GM12872 (cell line): Measurements from ENCODE around the gene CAPZA1.

ENCODE experiments used
- CTCF ChIP-seq: IDR thresholded peaks from 3 replicates; pipeline ENCODE4 v1.5.1; 2011; ENCODE audit warnings: low read depth, mild to moderate bottlenecking, low read length, moderate library complexity; ENCODE audit not compliant: insufficient read depth

Gene CAPZA1

GRCh38 chr1:112633628-112634027, 14.0 kb downstream of the CAPZA1 start:
- no peak for TF ChIP-seq CTCF

GRCh38 chr1:112634367-112634766, 14.7 kb downstream of the CAPZA1 start:
- no peak for TF ChIP-seq CTCF

- no peak for TF ChIP-seq CTCF
Measured at GRCh38 chr1:112636056-112636455, 16.4 kb downstream of the CAPZA1 start.

- TF ChIP-seq CTCF: no peak
Measured at GRCh38 chr1:112636597-112637253, 17.1 kb downstream of the CAPZA1 start.

GRCh38 chr1:112637254-112638109, 17.9 kb downstream of the CAPZA1 start:
- TF ChIP-seq CTCF: no peak

- no peak for TF ChIP-seq CTCF
Measured at GRCh38 chr1:112638110-112638428, 18.4 kb downstream of the CAPZA1 start.

- no peak for TF ChIP-seq CTCF
Measured at GRCh38 chr1:112643080-112643479, 23.4 kb downstream of the CAPZA1 start.
